Fibroblast of skin of left quadriceps (primary cell): ENCODE results near the gene BST1.
"Not testable (repeated sequence)": the region's sequence is repeated elsewhere in the genome, so short reads cannot be mapped to it uniquely, and the experiment has no call there.

Experiments
- DNase-seq, 2 experiments: peaks; one replicate each; pipeline ENCODE4 v3.0.0-alpha.2; 2013; ENCODE audit warnings: low read depth in 2 of 2

The BST1 gene

DNA sequence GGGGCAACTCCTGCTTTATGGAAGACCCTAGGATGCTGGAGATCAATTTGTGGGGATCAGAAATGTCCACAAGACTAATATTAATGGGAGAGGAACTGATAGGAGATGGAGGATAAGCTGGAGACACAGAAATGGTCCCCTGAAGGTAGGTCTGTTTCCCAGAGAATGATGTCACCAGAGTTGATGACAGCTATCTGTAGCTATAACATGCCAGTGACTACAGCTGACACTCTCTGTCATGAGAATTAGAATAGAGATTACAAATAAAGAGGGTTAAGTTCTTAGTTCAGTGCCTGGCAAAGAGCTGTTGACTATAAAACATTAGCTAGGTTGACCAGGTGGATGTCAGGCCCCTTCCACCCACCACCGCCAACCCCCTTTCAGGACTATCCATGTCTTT, 9.3 kb downstream of the BST1 start:
- no peak for DNase-seq

DNA sequence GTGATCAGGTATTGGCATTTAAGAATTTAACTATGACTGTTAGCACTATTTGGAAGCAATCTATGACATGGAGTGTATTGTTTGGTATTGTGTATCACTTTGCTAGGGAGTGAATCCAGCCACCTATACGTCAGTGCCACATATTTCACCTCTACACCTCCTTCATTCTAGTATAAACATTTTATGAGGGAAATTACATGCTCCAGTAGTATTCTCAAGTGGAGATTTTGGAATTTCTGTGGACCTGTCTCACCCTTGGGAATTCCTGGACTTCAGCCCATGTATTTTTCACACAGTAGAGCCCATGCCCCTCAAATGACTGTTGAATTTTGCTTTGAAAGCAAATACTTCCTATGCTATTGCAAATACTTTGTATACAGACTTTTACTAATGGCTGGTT, 11.3 kb downstream of the BST1 start:
- no peak for DNase-seq

DNA sequence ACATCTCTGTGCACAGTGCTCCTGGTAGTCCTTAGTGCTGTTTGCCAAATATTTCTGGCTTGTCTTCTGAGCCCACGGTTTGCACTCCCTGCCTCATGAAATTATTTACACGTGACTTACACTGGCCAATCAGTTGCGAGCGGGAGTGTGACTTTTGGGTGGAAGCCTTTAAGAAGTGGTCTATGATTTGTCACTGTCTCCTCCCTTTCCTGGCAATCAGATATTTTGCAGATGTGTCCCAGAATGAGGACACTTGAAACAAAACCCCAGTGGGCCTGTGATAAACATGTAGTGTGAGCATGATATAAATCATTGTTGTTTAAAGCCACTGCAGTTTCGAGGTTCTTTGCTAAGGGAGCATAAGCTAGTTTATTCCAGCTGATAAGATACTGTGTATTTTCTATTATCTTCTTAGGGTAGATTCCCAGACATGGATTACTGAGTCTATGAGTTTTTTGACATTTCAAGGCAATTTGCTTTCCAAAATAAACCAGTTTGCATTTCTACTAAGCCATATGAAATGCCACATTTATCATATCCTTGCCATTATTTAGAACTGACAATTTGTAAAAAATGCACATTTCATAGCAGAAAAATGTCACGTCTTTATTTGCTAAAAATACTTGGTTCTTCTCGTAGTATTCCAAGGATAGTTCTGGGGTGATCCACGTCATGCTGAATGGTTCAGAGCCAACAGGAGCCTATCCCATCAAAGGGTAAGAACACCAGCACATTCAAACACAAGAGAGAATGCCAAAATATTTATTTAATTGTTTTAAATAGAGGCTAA, 12.0 kb downstream of the BST1 start:
- peak in 1 of 2 experiments; percentile 22 for DNase-seq

DNA sequence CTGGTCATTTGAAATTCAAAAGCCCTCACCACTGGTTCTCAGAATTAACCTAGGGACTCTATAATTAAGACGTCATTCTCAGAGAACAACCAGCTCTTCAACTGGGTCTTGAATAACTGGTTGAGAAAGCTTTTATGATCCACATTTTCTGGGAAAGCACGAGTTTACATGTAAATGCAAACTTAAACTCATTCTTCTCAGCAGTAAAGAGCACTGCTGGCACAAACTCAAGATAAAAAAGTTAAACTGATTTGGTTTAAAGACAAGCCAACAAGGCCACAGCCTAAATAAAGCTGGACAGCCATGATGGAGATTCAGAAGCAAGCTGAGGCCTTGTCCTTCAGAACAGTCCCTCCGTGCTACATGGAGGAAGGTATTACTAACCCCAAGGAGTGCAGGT, 13.2 kb downstream of the BST1 start:
- DNase-seq: no peak

DNA sequence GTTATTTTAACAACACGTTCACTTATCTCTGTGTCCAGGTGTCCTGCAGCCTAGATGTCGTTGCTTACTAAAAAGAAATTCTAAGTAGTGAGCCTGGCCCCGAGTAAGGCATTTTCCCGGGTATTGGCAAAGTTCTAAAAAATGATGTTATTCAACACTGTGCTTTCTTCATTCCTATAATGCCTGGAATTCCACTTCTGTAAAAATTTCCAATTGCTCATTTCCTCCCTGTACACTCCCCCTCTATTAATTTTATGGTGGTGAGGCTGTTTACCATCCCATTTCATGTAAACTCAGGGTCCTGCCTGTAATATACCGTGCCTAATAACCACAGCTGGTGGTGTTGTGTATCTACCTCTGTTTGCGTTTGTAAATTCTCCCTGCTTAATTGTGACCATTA, 14.2 kb downstream of the BST1 start:
- DNase-seq: peak in 1 of 2 experiments; percentile 56

DNA sequence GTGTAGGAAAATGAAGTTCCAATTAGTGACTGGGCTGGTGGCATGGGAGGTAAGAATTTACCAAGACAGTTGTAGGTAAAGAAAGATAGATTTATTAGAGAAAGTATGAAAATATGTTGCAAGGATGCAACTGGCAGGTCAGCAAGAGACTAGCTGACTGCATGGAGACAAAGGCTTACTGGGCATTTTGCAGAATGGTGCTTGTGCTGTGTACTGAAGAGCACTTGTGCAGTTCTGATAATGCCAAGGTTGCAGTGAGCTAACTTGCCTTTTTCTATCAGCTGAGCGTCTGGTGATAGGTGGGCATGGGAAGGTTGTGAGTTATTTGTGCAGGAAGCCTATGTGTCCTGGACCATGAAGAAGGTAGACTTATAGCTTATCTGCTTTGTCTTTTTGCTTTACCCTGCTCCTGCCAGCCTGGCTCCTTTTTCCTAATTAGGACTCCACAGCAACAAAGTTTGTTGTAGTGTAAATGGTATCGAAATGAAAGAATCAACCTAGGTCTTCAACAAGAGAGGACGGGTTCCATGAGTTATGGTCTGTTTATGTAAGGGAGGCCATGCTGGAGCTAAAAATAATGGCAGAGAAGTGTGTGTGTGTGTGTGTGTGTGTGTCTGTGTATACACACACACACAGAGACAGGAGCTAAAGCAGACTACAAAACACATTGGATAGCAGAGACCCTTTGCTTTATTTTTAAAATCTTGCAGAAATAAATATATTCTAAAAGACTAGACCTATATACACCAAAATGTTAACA, 15.0 kb downstream of the BST1 start:
- DNase-seq: no peak

DNA sequence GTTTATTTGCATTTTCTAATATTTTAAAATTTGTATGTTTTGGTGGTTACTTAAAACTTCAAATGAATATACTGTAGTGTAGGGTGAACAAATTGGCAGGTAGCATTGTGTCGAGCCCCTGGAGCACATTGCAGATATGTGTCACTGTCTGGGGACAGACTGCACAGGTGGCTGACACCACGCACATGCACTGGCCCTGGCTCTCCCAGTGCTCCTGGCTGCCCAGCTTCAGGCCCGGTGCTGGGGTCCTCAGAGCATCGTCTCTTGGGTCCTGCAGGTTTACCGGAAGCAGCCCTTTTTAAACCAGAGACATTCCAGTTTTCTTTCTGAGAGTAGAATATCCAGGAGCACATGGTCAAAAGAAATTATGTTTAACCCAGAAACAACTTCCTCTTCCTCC, 15.6 kb downstream of the BST1 start:
- DNase-seq: no peak

DNA sequence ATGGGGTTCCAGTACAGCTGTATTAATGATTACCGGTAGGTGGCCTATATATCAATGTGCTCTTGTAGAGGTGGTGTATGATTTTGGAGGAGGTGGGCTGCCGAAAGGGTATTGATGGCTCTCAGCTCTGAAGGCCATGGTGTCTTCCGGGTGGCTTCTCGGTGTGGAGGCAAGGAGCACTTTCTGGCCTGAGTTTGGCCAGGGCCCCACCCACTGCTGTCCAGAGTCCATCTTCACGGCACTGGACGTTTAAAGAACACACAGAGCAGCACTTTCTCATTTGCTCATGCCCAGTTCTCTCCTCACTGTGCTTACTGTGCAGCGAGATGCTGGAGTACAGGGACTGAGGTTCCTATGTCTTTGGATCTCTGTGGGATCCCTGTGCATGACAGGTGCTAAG, 16.1 kb downstream of the BST1 start:
- DNase-seq: no peak

DNA sequence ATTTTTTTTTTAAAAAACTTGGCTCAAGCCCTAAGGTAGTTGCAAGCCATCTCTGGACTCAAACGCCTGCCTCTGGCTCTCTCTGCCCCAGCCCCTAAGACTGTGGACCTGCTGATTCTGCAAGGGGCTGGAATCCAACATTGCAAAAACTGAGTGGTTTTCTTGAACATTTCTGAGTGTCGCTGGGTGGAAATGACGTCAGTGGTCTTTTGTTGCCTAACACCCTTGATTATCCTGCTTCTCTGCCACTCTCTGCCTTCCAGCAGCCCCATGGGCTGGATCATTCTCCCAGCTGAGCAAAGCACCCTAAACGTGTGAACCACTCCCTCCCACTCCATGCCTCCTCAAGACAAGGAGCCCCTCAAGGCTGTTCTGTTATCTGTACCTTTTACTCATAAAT, 16.6 kb downstream of the BST1 start:
- no peak for DNase-seq

DNA sequence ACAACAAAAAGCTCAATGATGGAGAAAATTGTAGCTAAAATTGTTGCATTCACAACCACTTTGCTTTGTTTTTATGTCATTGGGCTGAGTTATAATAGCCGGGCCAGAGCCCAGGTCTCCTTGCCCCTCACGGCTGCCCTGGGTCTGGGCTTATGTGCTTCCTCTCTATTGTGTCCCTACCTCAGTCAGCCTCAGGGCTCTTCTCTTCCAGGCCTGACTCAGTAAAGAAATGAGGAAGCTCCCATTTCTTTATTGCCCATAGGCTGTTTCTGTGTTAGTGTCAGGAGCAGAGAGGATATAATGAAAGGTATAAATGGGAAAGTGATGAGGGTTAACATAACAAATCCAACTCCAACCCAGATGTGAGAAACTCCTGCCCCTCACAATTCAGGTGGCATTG, 18.0 kb downstream of the BST1 start:
- DNase-seq: no peak

DNA sequence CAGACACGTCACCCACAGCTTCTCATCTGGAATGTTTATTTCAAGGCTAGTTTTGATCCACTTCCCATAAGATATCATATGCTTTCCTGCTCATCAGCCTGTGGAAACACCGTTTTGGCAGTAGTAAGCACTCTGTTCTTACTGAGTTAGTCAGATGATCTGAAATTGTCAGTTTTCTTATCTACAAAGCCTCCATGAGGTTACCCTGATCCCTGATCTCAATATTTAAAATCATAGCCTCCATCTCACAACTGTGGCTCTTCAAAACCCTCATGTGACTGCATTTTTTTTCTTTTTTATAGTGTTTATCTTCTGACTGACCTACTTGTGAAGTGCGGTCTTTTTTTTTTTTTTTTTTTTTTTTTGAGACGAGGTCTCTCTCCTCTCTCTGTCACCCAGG, 22.7 kb downstream of the BST1 start:
- no peak for DNase-seq

DNA sequence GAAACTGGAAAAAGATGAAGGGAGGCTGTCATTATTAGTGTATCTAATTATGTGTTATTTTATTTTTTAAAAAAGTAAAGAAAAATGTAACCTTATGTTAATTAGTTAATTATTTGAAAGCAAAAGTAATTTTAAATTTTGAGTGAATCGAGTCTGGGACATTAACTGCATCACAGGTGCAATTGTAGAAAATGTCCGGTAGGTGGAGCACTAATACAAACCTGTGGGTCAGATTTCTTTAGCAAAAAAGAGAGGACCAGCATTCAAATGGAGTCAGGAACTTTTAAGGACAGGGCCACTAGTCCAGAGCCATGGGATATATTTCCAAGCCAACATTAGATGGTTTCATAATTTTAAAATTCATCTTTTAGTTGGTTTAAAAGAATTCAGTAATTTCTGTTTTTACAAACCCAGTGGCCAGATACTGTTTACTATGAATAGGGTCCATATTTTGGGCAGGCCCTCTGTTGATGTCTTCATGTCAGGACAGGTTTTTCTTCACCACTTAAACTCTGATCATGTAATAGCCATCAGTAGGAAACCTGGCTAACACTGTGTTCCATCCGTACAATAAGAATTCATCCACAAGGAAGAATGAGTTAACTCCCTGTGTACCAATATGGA, 27.2 kb downstream of the BST1 start:
- no peak for DNase-seq

DNA sequence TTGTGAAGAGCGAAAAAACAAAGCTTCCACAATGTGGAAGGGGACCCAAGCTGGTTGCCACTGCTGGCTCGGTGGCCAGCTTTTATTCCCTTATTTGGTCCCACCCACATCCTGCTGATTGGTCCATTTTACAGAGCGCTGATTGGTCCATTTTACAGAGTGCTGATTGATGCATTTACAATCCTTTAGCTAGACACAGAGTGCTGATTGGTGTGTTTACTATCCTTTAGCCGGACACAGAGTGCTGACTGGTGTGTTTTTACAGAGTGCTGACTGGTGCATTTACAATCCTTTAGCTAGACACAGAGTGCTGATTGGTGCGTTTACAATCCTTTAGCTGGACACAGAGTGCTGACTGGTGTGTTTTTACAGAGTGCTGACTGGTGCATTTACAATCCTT, 30.2 kb downstream of the BST1 start:
- DNase-seq: not testable (repeated sequence)

DNA sequence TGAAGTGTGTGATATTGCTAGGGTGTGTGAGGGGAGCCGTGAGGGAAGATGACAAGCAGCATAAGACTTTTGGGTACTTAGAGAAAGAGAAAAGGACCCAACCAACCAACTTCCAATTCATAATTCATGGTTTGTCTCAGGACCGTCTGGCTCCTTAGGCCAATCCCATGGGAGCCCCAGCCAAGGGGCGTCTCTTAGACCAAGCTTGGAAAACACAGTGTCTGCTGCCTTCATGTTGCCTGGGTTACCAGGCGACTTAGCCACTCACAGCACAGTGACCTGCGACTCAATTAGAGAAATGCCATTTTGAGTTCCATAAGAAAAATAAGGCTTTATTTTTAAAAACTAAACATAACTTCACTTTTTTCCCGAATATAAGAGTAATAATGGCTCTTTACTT, 32.7 kb downstream of the BST1 start:
- DNase-seq: no peak

DNA sequence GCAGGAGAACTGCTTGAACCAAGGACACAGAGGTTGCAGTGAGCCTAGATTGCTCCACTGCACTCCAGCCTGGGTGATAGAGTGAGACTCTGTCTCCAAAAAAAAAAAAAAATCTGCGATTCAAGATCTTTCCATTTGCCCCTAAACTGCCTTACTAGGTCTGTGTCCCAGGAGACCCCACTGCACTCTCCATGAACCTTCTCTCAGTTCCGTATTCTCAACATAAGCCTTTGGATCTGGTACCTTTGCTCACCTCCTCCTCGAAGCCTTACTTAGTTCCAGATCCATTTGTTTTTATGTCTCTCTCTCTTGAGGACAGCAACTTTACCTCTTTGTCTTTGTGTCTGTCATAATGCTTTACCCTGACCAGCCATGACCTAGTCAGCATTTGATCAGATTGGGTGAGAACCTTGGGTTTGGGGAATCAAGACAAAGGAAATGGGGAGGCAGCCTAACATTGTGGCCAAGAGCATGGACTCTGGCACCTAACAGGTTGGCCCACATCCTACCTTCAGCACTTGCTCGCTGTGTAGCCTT, 33.7 kb downstream of the BST1 start:
- no peak for DNase-seq

DNA sequence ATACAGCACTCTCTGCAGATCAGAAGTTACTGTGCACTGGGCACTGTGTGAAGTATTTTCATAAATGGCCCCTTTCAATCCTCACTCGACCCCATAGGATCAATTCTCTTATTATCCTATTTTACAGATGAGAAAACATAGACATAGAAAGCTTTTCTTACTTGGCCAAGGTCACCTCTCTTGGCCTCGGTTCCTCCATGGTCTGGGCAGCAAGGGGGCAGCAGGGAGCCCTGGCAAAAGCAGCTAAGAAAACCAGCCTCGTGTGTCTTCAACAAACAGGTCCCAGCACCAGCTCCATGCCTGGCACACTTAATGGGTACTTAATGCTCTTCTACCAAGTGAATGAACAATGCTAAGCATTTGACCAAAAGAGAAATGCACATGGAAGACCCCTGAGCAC, 34.4 kb downstream of the BST1 start:
- no peak for DNase-seq

DNA sequence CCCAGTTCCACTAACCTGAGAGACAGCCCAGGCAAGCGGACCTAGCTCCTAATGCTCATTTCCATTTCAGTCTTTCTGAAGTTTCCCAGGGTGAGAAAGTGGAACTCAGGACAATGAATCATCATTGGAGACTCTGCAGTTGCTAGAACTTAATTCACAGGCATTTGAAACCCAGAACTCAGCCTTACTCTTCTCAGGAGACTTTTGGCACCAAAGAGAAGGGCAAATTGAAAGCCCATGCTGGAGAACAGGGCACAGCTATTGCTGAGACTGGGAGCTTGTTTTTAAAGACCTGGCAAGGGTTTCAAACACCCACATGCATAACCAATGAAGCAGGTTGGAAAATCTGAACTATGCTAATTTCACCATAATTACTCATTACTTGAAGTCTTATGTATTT, 36.0 kb downstream of the BST1 start:
- DNase-seq: no peak

DNA sequence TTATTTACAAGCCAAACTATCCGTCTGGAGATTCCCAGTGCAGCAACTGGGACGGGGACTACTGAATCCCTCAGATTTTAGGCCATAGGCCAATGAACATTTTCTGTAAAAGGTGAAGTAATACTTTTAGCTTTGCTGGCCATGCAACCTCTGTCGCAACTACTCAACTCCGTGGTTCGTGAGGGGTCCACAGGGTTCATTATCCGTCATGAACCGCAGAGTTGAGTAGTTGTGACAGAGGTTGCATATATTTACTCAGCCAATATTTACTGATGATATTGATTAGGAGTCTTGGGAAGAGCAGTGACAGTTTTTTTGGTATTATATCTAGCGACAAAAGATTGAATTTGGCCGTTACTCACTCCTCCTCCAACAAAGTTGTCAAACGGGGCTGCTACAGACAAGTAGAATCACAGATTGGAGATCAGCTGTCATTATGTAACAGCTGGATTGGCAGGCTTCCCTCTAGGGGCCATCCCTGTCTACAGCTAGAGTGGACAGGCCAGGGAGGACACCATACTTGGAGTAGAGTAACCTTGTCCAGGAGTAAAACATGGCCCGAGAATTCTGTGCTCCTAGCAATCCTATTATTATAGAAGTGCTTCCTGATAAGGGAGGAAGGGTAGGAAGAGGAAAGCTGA, 38.0 kb downstream of the BST1 start:
- DNase-seq: no peak

DNA sequence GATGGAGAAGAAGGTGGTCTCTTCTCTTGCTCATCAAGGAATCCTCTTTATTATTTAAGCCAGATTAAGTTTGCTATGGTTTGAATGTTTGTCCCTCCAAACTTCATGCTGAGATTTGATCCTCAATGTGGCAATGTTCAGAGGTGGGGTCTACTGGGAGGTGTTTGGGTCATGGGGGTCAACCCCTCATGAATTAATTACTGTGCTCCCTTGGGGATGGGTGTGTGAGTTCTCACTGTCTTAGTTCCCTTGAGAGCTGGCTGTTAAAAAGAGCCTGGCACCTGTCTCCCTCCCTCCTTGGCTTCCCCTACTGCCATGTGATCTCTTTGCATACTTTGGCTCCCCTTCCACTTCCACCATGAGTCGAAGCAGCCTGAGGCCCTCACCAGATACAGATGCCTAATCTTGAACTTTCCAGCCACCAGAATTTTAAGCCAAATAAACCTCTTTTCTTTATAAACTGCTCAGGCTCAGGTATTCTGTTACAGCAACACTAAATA, 39.3 kb downstream of the BST1 start:
- DNase-seq: no peak

DNA sequence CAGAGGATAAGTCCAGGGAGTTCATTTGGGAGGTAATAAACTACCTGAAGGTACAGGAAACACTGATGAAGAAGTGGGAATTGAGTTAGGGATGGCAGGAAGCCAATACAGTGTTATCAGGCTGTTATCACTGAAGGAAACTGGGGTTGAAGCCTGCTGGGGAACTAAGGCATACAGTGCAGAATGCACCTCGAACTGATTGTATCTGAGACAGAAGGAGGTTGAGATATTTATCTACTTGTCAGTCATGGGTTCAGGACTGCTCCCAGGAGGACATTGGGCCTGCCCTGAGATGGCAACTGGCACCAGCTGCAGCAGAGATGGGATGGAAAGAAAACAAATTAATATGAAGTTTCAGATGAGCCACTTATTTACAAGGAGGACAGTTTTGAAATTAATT, 39.8 kb downstream of the BST1 start:
- no peak for DNase-seq

DNA sequence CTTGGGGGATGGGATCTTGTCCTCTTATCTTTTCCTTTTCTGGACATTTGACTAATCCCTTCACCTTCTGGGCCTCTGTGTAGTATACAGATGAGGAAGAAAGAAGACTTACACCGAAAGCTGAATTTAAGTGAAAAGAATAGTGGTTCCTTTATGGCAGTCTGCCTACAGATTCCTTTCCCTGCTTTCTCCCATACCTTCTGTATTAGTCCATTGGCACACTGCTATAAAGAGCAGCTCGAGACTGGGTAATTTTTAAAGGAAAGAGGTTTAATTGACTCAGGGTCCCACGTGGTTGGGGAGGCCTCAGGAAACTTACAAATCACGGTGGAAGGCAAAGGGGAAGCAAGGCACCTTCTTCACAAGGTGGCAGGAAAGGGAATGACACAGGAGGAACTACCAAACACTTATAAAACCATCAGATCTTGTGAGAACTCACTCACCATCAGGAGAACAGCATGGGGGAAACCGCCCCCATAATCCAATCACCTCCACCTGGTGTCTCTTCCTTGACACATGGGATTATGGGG, 41.2 kb downstream of the BST1 start:
- DNase-seq: no peak

DNA sequence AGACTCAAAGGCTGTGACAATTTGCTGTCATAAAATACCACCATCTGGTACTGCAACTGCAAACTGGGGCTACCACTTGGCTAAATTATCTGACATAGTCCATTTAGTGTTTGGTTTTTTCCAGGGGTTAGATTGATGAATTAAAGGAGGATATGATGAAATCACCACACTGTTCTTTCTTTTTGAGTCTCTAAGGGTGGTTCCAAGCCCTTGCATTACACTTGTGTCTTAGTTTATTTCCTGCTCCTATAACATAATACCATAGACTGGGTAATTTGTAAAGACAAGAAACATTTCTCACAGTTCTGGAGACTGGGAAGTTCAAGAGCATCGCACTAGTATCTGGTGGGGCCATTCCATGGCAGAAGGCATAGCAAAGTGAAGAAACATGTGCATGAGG, 43.2 kb downstream of the BST1 start:
- no peak for DNase-seq
